Kidney epithelial cell (primary cell): ENCODE data around the gene ARSI. TPM values are rescaled to one million over a fixed set of nuclear protein-coding genes. Genes with fewer than 3 reads are reported as not detected.

Experiments used
- DNase-seq: peaks from one replicate; pipeline ENCODE4 v3.0.0-alpha.2; 2010; ENCODE audit warnings: low read depth
- H3K27me3 ChIP-seq: 2 replicates; pipeline ENCODE4 v1.6.0; 2011; ENCODE audit warnings: low read length; ENCODE audit not compliant: control insufficient read depth, insufficient read depth
- H3K36me3 ChIP-seq: 2 replicates; pipeline ENCODE4 v1.5.1; 2011; ENCODE audit warnings: low read length; ENCODE audit not compliant: control insufficient read depth, insufficient read depth
- H3K4me3 ChIP-seq: 2 replicates; pipeline ENCODE4 v1.5.1; 2011; ENCODE audit warnings: low read depth, mild to moderate bottlenecking, control low read depth, low read length
- total RNA-seq: library from RNA; depleted of rRNA; stranded (reverse); fragments of >200 nt; gene quantifications from 2 replicates; pipeline ENCODE4 v1.2.3, GENCODE V29; 2015
- TF ChIP-seq, protein P1 (sequence below): IDR thresholded peaks from 2 replicates; pipeline ENCODE4 v1.5.1; 2011; ENCODE audit warnings: mild to moderate bottlenecking, moderate library complexity, low read length, control low read depth, inconsistent platforms; ENCODE audit not compliant: insufficient read depth, poor library complexity, severe bottlenecking

The ARSI gene
- total RNA-seq, 1 donor from 2014 or later, result 2.4 TPM

DNA sequence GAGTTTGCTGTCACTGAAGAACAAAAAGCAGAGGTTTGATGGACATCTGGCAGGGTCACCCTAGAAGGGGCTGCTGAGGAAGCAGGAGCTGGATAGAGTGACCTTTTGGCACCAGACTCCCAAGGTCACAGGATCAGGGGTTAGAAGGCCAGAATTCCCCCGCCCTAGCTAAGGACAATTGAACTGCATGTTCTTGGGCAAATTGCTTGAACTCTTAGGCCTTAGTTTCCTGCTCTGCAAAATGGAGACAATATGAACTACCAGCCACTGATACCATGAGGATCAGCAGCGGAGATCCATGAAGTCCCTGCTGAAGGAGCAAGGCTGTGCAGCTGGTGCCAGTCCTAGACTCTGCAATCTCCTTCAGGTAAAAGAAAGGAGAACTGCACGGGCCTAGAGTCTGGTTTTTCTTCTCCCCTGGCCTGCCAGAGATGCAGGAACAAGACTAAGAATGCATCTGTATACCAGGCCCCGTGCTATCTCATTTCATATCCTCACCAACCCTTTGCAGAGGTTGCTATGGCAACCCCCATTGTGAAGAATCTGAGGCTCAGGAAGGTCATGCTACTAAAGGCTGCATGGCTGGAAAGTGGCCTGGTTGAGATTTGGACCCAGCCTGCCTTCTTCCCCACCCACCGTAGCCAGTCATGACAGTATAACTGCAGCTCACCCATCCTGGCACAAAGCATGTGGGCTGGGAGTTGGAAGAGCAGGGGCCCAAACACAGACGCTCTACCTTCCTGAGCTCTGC, 46.9 kb downstream of the ARSI start:
- DNase-seq, result no peak
- no peaks in the 10 kb centered on the region for H3K27me3 ChIP-seq
- TF ChIP-seq, protein P1, sequence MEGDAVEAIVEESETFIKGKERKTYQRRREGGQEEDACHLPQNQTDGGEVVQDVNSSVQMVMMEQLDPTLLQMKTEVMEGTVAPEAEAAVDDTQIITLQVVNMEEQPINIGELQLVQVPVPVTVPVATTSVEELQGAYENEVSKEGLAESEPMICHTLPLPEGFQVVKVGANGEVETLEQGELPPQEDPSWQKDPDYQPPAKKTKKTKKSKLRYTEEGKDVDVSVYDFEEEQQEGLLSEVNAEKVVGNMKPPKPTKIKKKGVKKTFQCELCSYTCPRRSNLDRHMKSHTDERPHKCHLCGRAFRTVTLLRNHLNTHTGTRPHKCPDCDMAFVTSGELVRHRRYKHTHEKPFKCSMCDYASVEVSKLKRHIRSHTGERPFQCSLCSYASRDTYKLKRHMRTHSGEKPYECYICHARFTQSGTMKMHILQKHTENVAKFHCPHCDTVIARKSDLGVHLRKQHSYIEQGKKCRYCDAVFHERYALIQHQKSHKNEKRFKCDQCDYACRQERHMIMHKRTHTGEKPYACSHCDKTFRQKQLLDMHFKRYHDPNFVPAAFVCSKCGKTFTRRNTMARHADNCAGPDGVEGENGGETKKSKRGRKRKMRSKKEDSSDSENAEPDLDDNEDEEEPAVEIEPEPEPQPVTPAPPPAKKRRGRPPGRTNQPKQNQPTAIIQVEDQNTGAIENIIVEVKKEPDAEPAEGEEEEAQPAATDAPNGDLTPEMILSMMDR, result no peak
- H3K36me3 ChIP-seq, result no peaks in the 10 kb centered on the region
- no peak overlapping the region for H3K4me3 ChIP-seq

DNA sequence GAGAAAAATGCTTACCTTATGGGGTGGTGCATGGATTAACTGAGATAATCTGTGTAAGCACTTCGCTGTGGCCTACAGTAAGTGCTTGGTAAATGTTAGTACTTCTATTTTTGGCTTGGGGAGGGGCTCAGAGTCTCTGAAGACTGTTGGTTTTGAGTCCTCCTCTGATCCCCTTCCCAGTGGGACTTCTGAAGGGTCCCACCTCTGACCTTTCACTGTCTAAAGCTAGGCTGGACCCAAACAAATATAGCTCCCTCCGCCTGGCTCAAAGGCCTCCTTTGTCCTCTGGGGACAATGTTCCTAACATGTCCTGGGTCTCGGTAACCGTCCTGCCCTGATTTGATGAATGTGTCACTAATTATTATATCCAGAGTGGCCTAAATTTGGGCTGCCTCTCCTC, 47.9 kb downstream of the ARSI start:
- H3K4me3 ChIP-seq, result no peak overlapping the region
- H3K36me3 ChIP-seq, result no peaks in the 10 kb centered on the region
- TF ChIP-seq, protein P1, result no peak
- no peaks in the 10 kb centered on the region for H3K27me3 ChIP-seq
- no peak for DNase-seq

DNA sequence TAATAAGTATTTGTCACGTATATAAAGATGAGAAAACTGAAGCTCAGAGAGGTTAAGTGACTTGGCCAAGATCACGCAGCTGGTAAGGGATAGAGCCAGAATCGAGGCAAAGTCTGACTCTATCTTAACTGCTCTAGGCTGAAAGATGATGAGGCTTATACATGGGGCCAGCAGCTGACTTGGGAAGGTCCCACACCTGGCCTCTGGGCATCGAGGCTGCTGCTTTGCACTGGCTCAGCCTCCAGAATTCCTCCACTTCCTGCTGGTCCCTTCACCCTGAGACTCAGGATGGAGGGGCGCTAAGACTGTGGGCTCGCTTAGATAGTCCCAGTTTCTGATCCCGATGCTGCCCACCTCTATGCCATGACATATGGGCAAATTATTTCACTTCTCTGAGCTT, 48.3 kb downstream of the ARSI start:
- H3K36me3 ChIP-seq, result no peaks in the 10 kb centered on the region
- no peaks in the 10 kb centered on the region for H3K27me3 ChIP-seq
- DNase-seq, result no peak
- TF ChIP-seq, protein P1, result no peak
- no peak overlapping the region for H3K4me3 ChIP-seq

DNA sequence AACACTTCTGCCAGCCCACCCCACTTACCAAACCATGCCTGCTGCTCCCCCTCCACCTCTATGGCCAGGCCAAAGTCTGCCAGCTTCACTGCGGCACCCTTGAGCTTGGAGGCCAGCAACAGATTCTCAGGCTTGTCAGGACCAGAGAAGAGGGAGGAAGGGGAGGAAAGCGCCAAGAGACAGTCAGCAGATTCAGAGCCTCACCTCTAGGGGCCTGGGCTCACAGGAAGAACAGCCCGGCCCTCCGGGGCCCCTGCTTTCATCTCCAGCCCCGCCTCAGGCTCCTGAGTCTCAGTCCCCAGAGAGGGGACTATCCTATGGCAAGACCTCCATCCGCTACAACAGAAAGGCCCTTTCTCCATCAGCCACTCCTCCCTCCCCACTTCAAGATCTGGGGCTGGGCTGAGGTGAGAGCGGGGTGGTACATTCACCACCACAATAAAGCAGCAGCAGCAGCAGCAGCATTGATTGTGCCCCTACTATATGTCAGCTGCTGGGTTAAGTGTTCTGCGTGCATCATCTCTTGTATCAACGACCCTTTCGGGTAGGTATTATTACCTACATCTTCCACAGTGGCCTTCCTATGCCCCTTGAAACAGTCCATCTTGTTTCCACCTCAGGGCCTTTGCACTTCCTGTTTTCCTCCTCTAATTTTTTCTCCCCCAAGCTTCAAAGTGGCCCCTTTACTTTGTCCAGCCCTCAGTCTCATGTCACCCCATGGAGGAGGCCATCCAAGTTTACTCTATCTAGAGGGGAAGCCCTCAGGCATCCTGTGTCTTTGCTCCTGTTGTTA, 49.1 kb downstream of the ARSI start:
- TF ChIP-seq, protein P1, result no peak
- Histone ChIP-seq H3K4me3 (no peak overlapping the region), H3K27me3 (no peaks in the 10 kb centered on the region), H3K36me3 (no peaks in the 10 kb centered on the region)
- no peak for DNase-seq

DNA sequence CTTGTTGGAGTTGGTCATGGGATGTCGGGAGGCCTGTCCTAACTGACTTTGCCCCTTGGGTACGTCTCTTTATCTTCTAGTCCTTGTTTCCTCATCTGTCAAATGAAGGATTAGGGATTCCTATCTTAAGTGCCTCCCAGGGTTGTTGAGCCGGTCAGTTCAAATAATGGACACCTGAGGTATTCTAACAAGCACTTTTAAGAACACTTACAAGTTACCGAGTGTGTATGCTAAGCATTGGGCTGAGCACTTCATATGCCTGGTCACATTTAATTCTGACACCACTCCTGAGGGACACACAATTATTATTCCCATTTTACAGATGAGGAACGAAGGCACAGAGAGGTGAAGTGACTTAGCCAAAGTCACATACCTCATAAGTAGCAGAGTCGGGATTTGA, 50.2 kb downstream of the ARSI start:
- DNase-seq, result no peak
- TF ChIP-seq, protein P1, result no peak
- H3K36me3 ChIP-seq, result no peaks in the 10 kb centered on the region
- H3K27me3 ChIP-seq, result no peaks in the 10 kb centered on the region
- H3K4me3 ChIP-seq, result no peak overlapping the region
